ENCODE results near the gene POLE3.
"Not testable (repeated sequence)": the region's sequence is repeated elsewhere in the genome, so short reads cannot be mapped to it uniquely, and the experiment has no call there.

Gene POLE3

DNA sequence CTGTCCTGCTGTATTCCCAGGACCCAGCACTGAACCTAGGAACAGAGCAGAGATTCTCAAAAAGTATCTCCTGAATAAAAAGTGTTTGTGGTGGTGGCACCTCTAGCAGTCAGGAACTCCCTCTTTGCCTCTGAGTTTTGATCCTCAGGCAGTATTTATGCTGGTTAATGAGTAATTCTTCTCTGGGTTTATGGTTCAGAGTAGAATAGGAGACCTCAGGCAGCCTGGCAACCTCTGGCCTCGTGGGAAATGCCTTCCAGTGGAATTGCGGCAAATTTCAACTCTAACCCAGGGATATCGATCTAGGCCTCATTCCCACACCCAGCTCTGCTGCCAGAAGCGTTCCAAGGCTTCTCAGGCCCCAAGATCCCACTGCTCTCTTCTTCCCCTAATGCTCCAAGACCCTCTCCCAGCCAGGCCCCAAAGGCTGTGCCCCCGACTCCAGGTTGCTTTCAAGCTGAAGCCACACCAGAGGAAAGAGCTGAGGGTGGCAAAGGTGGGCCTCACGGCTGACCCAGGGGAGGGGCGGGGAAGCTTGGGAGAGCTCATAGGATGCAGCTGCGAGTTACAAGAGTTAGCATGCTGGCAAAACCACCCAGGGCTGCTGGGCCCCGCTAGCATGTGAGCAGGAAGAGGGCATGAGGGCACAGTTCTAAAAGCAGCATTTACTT is 22.8 kb downstream of the POLE3 start:
- no peak for TF ChIP-seq CTCF (IDR thresholded peaks at IDR 0.05; ENCODE audit: low read depth, low read length, missing control alignments)
- DNase-seq (ENCODE audit: low read depth), result no peak
- no peak overlapping the region for H3K4me3 ChIP-seq (ENCODE audit: low read depth, low read length)

- DNase-seq (ENCODE audit: low read depth), result no peak
- no peak for TF ChIP-seq CTCF (IDR thresholded peaks at IDR 0.05; ENCODE audit: low read depth, low read length, missing control alignments)
- H3K4me3 ChIP-seq (ENCODE audit: low read depth, low read length), result no peak overlapping the region
Measured at GRCh38 chr9:113386571-113387393, 23.7 kb downstream of the POLE3 start.

DNA sequence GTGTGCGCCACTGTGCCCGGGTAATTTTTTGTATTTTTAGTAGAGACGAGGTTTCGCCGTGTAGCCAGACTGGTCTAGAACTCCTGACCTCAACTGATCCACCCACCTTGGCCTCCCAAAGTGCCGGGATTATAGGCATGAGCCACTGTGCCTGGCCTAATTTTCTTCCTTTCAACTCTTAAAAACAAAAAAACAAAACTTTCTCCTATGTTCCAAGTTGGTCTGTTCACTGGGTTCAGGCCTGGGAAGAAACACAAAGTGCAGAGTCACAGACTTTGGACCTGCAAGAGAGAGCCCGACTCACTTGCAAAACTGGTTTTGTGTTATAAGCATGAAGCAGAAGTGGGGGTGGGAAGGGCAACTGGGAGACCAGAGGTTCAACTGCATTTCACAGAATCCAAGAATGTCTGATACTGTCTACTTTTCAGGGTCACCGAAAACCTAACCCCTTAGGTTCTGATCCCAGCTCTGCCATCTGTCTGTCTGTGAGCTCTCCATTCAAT is 28.5 kb downstream of the POLE3 start:
- no peak for TF ChIP-seq CTCF (IDR thresholded peaks at IDR 0.05; ENCODE audit: low read depth, low read length, missing control alignments)
- DNase-seq (ENCODE audit: low read depth), result no peak

DNA sequence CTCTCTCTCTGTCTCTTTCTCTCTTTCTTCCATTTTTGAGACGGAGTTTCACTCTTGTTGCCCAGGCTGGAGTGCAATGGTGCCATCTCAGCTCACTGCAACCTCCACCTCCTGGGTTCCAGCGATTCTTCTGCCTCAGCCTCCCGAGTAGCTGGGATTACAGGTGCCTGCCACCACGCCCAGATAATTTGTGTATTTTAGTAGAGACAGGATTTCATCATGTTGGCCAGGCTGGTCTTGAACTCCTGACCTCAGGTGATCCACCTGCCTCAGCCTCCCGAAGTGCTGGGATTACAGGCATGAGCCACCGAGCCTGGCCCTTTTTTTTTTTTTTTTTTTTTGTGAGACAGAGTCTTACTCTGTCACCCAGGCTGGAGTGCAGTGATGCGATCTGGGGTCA is 29.0 kb downstream of the POLE3 start:
- H3K4me3 ChIP-seq (ENCODE audit: low read depth, low read length); DNase-seq (ENCODE audit: low read depth): not testable (repeated sequence)

More for the DNA sequence above, 28.5 kb downstream of the POLE3 start:
- no peak overlapping the region for H3K4me3 ChIP-seq (ENCODE audit: low read depth, low read length)

DNA sequence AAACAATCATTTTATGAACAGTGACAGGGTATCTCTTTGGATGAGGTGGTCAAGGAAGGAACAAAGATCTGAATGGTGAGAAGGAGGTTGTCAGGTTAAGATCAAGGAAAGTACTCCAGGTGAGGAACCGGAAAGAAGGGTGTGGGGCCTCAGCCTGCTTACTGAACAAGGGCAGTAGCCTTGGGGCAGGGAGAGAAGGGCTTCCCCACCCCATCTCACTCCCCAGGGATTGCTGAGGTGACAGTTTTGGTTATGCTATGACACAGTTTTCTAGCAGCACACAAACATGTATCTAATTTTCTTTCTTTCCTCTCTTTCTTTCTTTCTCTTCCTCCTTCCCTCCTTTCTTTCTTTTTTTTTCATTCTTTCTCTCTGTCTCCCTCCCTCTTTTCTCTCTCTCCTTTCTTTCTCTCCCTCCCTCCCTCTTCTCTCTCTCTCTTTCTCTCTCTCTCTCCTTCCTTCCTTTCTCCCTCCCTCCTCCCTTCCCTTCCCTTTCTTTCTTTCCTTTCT is 29.6 kb downstream of the POLE3 start:
- DNase-seq (ENCODE audit: low read depth), result peak; percentile 34
- no peak for TF ChIP-seq CTCF (IDR thresholded peaks at IDR 0.05; ENCODE audit: low read depth, low read length, missing control alignments)

DNA sequence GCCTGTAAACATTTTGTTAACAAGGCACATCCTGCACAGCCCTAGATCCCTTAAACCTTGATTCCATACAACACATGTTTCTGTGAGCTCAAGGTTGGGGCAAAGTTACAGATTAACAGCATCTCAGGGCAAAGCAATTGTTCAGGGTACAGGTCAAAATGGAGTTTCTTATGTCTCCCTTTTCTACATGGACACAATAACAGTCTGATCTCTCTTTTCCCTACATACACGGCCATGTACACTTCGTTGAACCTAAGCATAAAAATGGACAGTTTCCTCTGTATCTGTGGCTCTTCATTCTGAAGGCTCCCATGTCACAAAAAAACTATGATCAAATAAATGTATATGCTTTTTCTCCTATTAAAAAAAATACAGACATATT is 30.7 kb downstream of the POLE3 start:
- not testable (repeated sequence) for H3K4me3 ChIP-seq (ENCODE audit: low read depth, low read length); DNase-seq (ENCODE audit: low read depth)

More for the DNA sequence above, 29.6 kb downstream of the POLE3 start:
- no peak overlapping the region for H3K4me3 ChIP-seq (ENCODE audit: low read depth, low read length)

DNA sequence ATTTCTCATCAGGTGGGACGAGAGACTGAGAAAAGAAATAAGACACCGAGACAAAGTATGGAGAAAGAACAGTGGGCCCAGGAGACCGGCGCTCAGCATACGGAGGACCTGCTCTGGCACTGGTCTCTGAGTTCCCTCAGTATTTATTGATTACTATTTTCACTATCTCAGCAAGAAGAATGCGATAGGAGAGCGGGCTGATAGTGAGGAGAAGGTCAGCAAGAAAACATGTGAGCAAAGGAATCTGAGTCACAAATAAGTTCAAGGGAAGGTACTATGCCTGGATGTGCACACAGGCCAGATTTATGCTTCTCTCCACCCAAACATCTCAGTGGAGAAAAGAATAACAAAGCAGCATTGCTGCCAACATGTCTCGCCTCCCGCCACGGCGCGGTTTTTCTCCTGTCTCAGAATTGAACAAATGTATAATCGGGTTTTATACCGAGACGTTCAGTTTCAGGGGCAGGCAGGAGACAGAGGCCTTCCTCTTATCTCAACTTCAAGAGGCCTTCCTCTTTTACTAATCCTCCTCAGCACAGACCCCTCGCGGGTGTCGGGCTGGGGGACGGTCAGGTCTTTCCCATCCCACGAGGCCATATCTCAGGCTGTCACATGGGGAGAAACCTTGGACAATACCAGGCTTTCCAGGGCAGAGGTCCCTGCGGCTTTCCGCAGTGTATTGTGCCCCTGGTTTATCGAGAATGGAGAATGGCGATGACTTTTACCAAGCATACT is 31.2 kb downstream of the POLE3 start:
- H3K4me3 ChIP-seq (ENCODE audit: low read depth, low read length); DNase-seq (ENCODE audit: low read depth): not testable (repeated sequence)

Measured in GM12864 (cell line).